IMR-90 (cell line): Measurements from ENCODE around the gene HOOK1. TPM values are rescaled to one million over a fixed set of nuclear protein-coding genes. Genes with fewer than 3 reads are reported as not detected.

Source experiments
- ATAC-seq: fragments of 200-7000 bp; cut with Tn5 transposase; 2 replicates; pipeline ENCODE4 v1.9.1; 2020; ENCODE audit warnings: low read depth, mild to moderate bottlenecking, moderate library complexity
- BruUV-seq: library from RNA; stranded (reverse); fragments of 400-500 nt; replicated peaks from 2 replicates; lab custom pipeline; 2021; lab: Mats Ljungman, UMichigan
- CTCF ChIA-PET: fragments of 300-600 bp; formaldehyde crosslinking; extraction: SDS; loops from one replicate; lab custom pipeline; 2021; ENCODE audit warnings: antibody characterized with exemption; lab: Yijun Ruan, JAX
- POLR2A ChIA-PET: fragments of 300-600 bp; sonication (Branson Sonifier 250); formaldehyde crosslinking; loops from one replicate; lab custom pipeline; 2022; ENCODE audit warnings: antibody characterized with exemption; ENCODE audit not compliant: unreplicated experiment; lab: Charles Lee
- DNase-seq: peaks from one replicate; pipeline ENCODE4 v3.0.0; 2013
- H2AFZ ChIP-seq: replicated peaks from 2 replicates; pipeline ENCODE3; 2013; ENCODE audit warnings: low read length, mild to moderate bottlenecking; ENCODE audit not compliant: poor library complexity
- H2AK5ac ChIP-seq: 2 replicates; pipeline ENCODE4 v1.6.1; 2013; ENCODE audit warnings: low read depth, low read length, inconsistent platforms
- H2AK9ac ChIP-seq: replicated peaks from 2 replicates; pipeline ENCODE3; 2013; ENCODE audit warnings: mild to moderate bottlenecking, low read depth, low read length, moderate library complexity; ENCODE audit not compliant: poor library complexity
- H2BK120ac ChIP-seq: 2 replicates; pipeline ENCODE4 v1.6.1; 2013; ENCODE audit warnings: low read depth, low read length, inconsistent platforms
- H2BK15ac ChIP-seq: 3 replicates; pipeline ENCODE4 v1.6.1; 2013; ENCODE audit warnings: low read depth, low read length, inconsistent platforms
- H2BK20ac ChIP-seq: 2 replicates; pipeline ENCODE4 v1.6.1; 2013; ENCODE audit warnings: low read depth, mild to moderate bottlenecking, inconsistent platforms, low read length, moderate library complexity
- H2BK5ac ChIP-seq: 2 replicates; pipeline ENCODE4 v1.6.1; 2013; ENCODE audit warnings: mild to moderate bottlenecking, low read depth, low read length, inconsistent platforms; ENCODE audit not compliant: poor library complexity, severe bottlenecking
- H3K14ac ChIP-seq: replicated peaks from 2 replicates; pipeline ENCODE4 v1.6.1; 2013; ENCODE audit warnings: low read depth, low read length, inconsistent platforms
- H3K18ac ChIP-seq: 2 replicates; pipeline ENCODE4 v1.6.1; 2013; ENCODE audit warnings: low read depth, low read length, control low read depth
- H3K23ac ChIP-seq: 2 replicates; pipeline ENCODE4 v1.6.1; 2013; ENCODE audit warnings: low read depth, low read length, inconsistent platforms
- H3K27ac ChIP-seq: 2 replicates; pipeline ENCODE4 v1.5.1; 2013; ENCODE audit warnings: mild to moderate bottlenecking, control low read depth, low read length; ENCODE audit not compliant: insufficient read depth
- H3K27me3 ChIP-seq: 2 replicates; pipeline ENCODE4 v1.6.1; 2013; ENCODE audit warnings: low read length; ENCODE audit not compliant: control insufficient read depth, insufficient read depth
- H3K36me3 ChIP-seq: 2 replicates; pipeline ENCODE4 v1.6.1; 2013; ENCODE audit warnings: low read length, mixed read lengths; ENCODE audit not compliant: control insufficient read depth, insufficient read depth
- H3K4ac ChIP-seq: 2 replicates; pipeline ENCODE4 v1.6.1; 2013; ENCODE audit warnings: low read depth, low read length, inconsistent platforms
- H3K4me1 ChIP-seq: 2 replicates; pipeline ENCODE4 v1.6.1; 2013; ENCODE audit warnings: low read length, mixed read lengths; ENCODE audit not compliant: control insufficient read depth, insufficient read depth
- H3K4me2 ChIP-seq: 2 replicates; pipeline ENCODE4 v1.6.1; 2013; ENCODE audit warnings: low read depth, mild to moderate bottlenecking, control low read depth, low read length, moderate library complexity
- H3K4me3 ChIP-seq: 2 replicates; pipeline ENCODE4 v1.5.1; 2013; ENCODE audit warnings: low read depth, mild to moderate bottlenecking, control low read depth, low read length, moderate library complexity; ENCODE audit not compliant: insufficient read depth
- H3K56ac ChIP-seq: 2 replicates; pipeline ENCODE4 v1.6.1; 2013; ENCODE audit warnings: low read length, inconsistent platforms; ENCODE audit not compliant: insufficient read depth; ENCODE audit errors: extremely low read depth
- H3K79me1 ChIP-seq, 2 experiments: 2 replicates each; pipeline ENCODE4 v1.6.1; 2013; ENCODE audit warnings: low read length in 2 of 2, inconsistent platforms in 1 of 2, low read depth in 1 of 2
- H3K9ac ChIP-seq: 2 replicates; pipeline ENCODE4 v1.6.1; 2013; ENCODE audit warnings: low read depth, low read length, control low read depth
- H3K9me1 ChIP-seq: 2 replicates; pipeline ENCODE4 v1.6.1; 2013; ENCODE audit warnings: low read length, inconsistent platforms; ENCODE audit not compliant: insufficient read depth
- H3K9me3 ChIP-seq: 2 replicates; pipeline ENCODE4 v1.6.1; 2013; ENCODE audit warnings: low read length; ENCODE audit not compliant: control insufficient read depth, insufficient read depth
- H4K20me1 ChIP-seq: 2 replicates; pipeline ENCODE4 v1.6.1; 2013; ENCODE audit warnings: low read length, inconsistent platforms; ENCODE audit not compliant: insufficient read depth
- H4K5ac ChIP-seq: 2 replicates; pipeline ENCODE4 v1.6.1; 2013; ENCODE audit warnings: mild to moderate bottlenecking, low read depth, low read length, control low read depth
- H4K8ac ChIP-seq, 2 experiments: 2 replicates each; pipeline ENCODE4 v1.6.1; 2013; ENCODE audit warnings: low read depth in 2 of 2, low read length in 2 of 2, control low read depth in 1 of 2, inconsistent platforms in 1 of 2
- H4K91ac ChIP-seq: 2 replicates; pipeline ENCODE4 v1.6.1; 2013; ENCODE audit warnings: low read depth, low read length, inconsistent platforms; ENCODE audit not compliant: insufficient read depth
- BHLHE40 ChIP-seq: fragments of 150-350 bp; IDR thresholded peaks from 2 replicates; pipeline ENCODE4 v1.6.1; 2016; ENCODE audit warnings: mild to moderate bottlenecking, low read depth, low read length
- CEBPB ChIP-seq: IDR thresholded peaks from 2 replicates; pipeline ENCODE4 v1.6.1; 2012; ENCODE audit warnings: low read depth, low read length, improper control_type of control experiment
- FOS ChIP-seq: fragments of 150-350 bp; IDR thresholded peaks from 2 replicates; pipeline ENCODE4 v1.6.1; 2016; ENCODE audit warnings: low read depth, low read length
- MAFK ChIP-seq: IDR thresholded peaks from 2 replicates; pipeline ENCODE4 v1.6.1; 2012; ENCODE audit warnings: low read depth, low read length, improper control_type of control experiment
- MAZ ChIP-seq: IDR thresholded peaks from 2 replicates; pipeline ENCODE4 v1.6.1; 2012; ENCODE audit warnings: low read depth, mild to moderate bottlenecking, low read length, improper control_type of control experiment, moderate library complexity, borderline replicate concordance
- MXI1 ChIP-seq: IDR thresholded peaks from 2 replicates; pipeline ENCODE4 v1.6.1; 2012; ENCODE audit warnings: low read depth, mild to moderate bottlenecking, low read length, moderate library complexity, borderline replicate concordance
- NFE2L2 ChIP-seq: fragments of 150-350 bp; IDR thresholded peaks from 2 replicates; pipeline ENCODE4 v1.6.1; 2016; ENCODE audit warnings: low read depth, mild to moderate bottlenecking, low read length
- POLR2A ChIP-seq: IDR thresholded peaks from 2 replicates; pipeline ENCODE4 v1.6.1; 2012; ENCODE audit warnings: mild to moderate bottlenecking, low read depth, low read length
- RCOR1 ChIP-seq: IDR thresholded peaks from 2 replicates; pipeline ENCODE4 v1.6.1; 2012; ENCODE audit warnings: mild to moderate bottlenecking, low read length, improper control_type of control experiment; ENCODE audit not compliant: insufficient replicate concordance
- RFX5 ChIP-seq: IDR thresholded peaks from 2 replicates; pipeline ENCODE4 v1.8.0; 2012; ENCODE audit warnings: low read depth, mild to moderate bottlenecking, low read length, moderate library complexity
- SMC3 ChIP-seq: fragments of 150-350 bp; IDR thresholded peaks from 2 replicates; pipeline ENCODE4 v1.6.1; 2016; ENCODE audit warnings: low read depth, mild to moderate bottlenecking, antibody characterized with exemption, low read length, moderate library complexity
- WGBS, 2 experiments: methylation state at CpG; one replicate each; pipeline versions ENCODE4 v1.1.5 to v1.1.7; 2013; ENCODE audit warnings: missing lambda C conversion rate in 2 of 2; ENCODE audit not compliant: insufficient read length in 1 of 2; ENCODE audit errors: extremely low coverage in 2 of 2; 5-methylcytosine and 5-hydroxymethylcytosine counted together
- dilution Hi-C: fragments of 300-500 bp; cut with HindIII; formaldehyde crosslinking; loops from one replicate; pipeline ENCODE4 v1.14.3; 2018; ENCODE audit warnings: low sequenced_read_pairs; ENCODE audit not compliant: unreplicated experiment
- in situ Hi-C: fragments of 300-500 bp; cut with MboI; formaldehyde crosslinking; loops from 3 replicates; pipeline ENCODE4 v1.14.3; 2019; ENCODE audit warnings: low sequenced_read_pairs, inconsistent platforms, mixed read lengths
- intact Hi-C: fragments of 100-400 bp; cut with micrococcal nuclease; formaldehyde crosslinking; loops from 2 replicates; pipeline ENCODE4 v1.10.0; 2022
- polyA plus RNA-seq, 3 experiments: library from polyadenylated mRNA; depleted of rRNA; stranded (reverse); fragments of >200 nt; gene quantifications; 2 replicates each; pipeline ENCODE4 v1.2.3, GENCODE V29; 2012; ENCODE audit warnings: low replicate concordance in 1 of 3
- total RNA-seq: library from RNA; depleted of rRNA; stranded (reverse); fragments of >200 nt; gene quantifications from 2 replicates; pipeline ENCODE4 v1.2.3, GENCODE V29; 2012
- TF ChIP-seq, protein P1 (sequence below): conservative IDR thresholded peaks from 2 replicates; pipeline ENCODE4 v1.5.1; 2012; ENCODE audit warnings: mild to moderate bottlenecking, low read depth, low read length, improper control_type of control experiment
- TF ChIP-seq, protein P2 (sequence below): fragments of 150-350 bp; IDR thresholded peaks from 2 replicates; pipeline ENCODE4 v1.6.1; 2017; ENCODE audit warnings: mild to moderate bottlenecking, antibody characterized with exemption, low read length, low read depth
- TF ChIP-seq, protein P3 (sequence below): fragments of 150-350 bp; IDR thresholded peaks from 2 replicates; pipeline ENCODE4 v1.6.1; 2016; ENCODE audit warnings: low read depth, mild to moderate bottlenecking, low read length, moderate library complexity, borderline replicate concordance

Gene HOOK1
- total and polyA plus RNA-seq, 2 of the 4 experiments (the other 2 are of a cell fraction), result not detected

DNA sequence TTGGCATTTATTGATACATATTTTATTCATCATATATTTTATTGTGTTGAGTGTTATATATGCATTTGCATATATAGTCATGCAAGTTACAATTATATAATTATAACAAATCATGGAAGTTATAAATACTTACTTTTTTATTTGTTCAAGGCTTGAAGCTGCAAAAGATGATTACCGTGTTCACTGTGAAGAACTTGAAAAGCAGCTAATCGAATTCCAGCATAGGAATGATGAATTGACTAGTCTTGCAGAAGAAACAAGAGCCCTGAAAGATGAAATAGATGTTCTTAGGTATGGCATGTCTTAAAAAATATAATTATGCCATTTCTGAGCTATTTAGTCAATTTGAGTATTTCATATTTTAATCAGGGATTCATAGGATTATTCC is 32.1 kb downstream of the HOOK1 start:
- no peak overlapping the region for H3K18ac ChIP-seq
- no peak overlapping the region for H2AFZ ChIP-seq
- ATAC-seq (no peak), DNase-seq (no peak)
- ChIA-PET CTCF (no interaction called here), POLR2A (no interaction called here)
- H2AK5ac ChIP-seq, result no peak overlapping the region
- no peak overlapping the region for H2AK9ac ChIP-seq
- no peak overlapping the region for H3K4ac ChIP-seq
- dilution Hi-C loops, result no loop called here
- BruUV-seq, result no TSS peak
- H3K27me3 ChIP-seq, result no peaks in the 10 kb centered on the region
- H4K91ac ChIP-seq, result no peak overlapping the region
- H2BK120ac ChIP-seq, result no peak overlapping the region
- H3K36me3 ChIP-seq, result no peaks in the 10 kb centered on the region
- no peak overlapping the region for H3K4me3 ChIP-seq
- no CpG with 5 or more reads among the region's 2 CpGs for WGBS, 2 experiments
- in situ Hi-C loops, result no loop called here
- H4K5ac ChIP-seq, result no peak overlapping the region
- no peak overlapping the region for H3K14ac ChIP-seq
- H3K56ac ChIP-seq, result no peak overlapping the region
- no peaks in the 10 kb centered on the region for H3K79me1 ChIP-seq
- H3K9me1 ChIP-seq, result no peaks in the 10 kb centered on the region
- H4K20me1 ChIP-seq, result no peaks in the 10 kb centered on the region
- H3K9me3 ChIP-seq, result no peaks in the 10 kb centered on the region
- no peak for TF ChIP-seq MAZ
- TF ChIP-seq, protein P1, sequence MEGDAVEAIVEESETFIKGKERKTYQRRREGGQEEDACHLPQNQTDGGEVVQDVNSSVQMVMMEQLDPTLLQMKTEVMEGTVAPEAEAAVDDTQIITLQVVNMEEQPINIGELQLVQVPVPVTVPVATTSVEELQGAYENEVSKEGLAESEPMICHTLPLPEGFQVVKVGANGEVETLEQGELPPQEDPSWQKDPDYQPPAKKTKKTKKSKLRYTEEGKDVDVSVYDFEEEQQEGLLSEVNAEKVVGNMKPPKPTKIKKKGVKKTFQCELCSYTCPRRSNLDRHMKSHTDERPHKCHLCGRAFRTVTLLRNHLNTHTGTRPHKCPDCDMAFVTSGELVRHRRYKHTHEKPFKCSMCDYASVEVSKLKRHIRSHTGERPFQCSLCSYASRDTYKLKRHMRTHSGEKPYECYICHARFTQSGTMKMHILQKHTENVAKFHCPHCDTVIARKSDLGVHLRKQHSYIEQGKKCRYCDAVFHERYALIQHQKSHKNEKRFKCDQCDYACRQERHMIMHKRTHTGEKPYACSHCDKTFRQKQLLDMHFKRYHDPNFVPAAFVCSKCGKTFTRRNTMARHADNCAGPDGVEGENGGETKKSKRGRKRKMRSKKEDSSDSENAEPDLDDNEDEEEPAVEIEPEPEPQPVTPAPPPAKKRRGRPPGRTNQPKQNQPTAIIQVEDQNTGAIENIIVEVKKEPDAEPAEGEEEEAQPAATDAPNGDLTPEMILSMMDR, result no peak
- no peak for TF ChIP-seq BHLHE40
- no peak for TF ChIP-seq FOS
- no peak for TF ChIP-seq RCOR1
- no peak for TF ChIP-seq MAFK
- TF ChIP-seq SMC3, result no peak
- TF ChIP-seq, protein P2, sequence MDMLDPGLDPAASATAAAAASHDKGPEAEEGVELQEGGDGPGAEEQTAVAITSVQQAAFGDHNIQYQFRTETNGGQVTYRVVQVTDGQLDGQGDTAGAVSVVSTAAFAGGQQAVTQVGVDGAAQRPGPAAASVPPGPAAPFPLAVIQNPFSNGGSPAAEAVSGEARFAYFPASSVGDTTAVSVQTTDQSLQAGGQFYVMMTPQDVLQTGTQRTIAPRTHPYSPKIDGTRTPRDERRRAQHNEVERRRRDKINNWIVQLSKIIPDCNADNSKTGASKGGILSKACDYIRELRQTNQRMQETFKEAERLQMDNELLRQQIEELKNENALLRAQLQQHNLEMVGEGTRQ, result no peak
- TF ChIP-seq, protein P3, sequence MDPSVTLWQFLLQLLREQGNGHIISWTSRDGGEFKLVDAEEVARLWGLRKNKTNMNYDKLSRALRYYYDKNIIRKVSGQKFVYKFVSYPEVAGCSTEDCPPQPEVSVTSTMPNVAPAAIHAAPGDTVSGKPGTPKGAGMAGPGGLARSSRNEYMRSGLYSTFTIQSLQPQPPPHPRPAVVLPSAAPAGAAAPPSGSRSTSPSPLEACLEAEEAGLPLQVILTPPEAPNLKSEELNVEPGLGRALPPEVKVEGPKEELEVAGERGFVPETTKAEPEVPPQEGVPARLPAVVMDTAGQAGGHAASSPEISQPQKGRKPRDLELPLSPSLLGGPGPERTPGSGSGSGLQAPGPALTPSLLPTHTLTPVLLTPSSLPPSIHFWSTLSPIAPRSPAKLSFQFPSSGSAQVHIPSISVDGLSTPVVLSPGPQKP, result no peak
- no peak for TF ChIP-seq CEBPB
- TF ChIP-seq NFE2L2, result no peak
- no peak for TF ChIP-seq RFX5
- no peak for TF ChIP-seq MXI1
- no peak for TF ChIP-seq POLR2A
- H3K23ac ChIP-seq, result no peak overlapping the region
- no peak overlapping the region for H3K4me2 ChIP-seq
- no peak overlapping the region for H2BK15ac ChIP-seq
- no peak overlapping the region for H2BK5ac ChIP-seq
- H4K8ac ChIP-seq, result no peak overlapping the region
- intact Hi-C loops, result no loop called here
- H3K9ac ChIP-seq, result no peak overlapping the region
- H2BK20ac ChIP-seq, result no peak overlapping the region
- no peak overlapping the region for H3K27ac ChIP-seq
- no peaks in the 10 kb centered on the region for H3K4me1 ChIP-seq
